ENCODE results near the gene CTNNA3.

The CTNNA3 gene

DNA sequence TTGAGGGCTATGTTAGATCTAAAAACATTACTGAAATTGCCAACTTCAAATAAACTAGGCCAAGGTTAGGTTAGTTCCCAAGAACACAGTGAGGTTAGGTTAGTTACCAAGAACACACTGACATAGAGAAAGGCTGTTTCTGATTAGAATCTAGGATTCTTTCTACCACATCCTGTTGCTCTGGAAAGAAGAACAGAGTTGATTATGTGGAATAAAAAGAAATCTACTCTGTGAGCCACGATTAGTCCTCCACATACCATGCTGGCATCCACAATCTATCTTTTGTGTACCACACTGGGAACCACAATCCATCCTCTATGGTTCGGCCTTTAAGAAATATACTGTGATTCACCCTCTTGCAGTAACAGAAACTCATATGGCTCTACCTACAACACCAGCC is 678.8 kb downstream of the CTNNA3 start:
- DNase-seq (ENCODE audit: low read depth in 2 of 2), result no peak

DNA sequence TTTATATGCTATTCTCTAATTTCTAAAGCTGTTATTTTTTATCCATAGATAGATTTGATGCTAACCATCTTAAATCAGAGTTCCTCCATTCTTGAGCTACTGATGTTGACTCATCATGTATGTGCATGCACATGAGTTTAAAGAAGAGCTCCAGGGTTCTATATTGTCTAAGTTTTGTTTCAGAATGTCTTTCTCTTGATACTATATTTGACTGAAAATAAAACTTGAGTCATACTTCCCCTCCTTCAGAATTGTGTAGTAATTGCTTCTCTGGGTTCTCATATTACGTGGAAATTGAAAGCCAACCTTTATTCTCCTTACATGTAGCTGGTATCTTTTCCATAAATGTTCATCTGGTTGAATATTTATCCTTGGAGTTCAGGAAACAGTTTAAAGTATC is 680.8 kb downstream of the CTNNA3 start:
- DNase-seq (ENCODE audit: low read depth in 2 of 2), result no peak

DNA sequence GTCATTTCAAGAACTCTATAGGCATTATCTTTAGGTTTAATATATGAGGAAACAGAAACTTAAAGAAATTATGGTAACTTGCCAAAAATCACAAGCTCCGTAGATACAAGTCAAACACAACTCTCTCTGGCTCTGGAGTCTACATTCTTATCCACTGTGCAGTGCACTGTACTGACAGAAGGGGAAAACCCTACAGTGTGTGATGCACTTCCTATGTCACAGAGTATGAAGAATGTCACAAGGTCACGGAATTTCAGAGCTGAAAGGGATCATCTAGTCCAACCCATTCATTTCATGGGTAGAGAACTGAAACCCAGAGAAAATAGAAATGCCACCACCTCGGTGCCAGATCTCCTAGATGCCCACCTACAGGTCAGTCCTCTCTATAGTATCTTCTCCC is 684.0 kb downstream of the CTNNA3 start:
- no peak for DNase-seq (ENCODE audit: low read depth in 2 of 2)

DNA sequence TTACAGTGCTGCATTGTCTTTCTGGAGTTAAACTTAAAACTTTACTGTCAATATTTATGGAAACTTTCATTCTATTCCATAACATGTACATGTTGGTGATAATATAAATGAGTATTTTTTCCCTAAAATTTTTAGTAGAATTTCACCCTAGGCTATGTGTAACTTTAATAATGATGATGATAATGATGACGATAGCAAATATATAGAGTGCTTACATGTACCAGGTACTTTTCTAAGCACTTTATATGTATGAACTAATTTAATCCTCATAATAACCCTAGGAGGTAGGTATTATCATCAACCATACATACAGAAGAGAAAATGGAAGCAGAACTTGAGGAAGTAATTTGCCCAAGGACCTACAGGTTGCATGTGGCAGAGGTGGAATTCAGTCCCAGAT is 684.5 kb downstream of the CTNNA3 start:
- no peak for DNase-seq (ENCODE audit: low read depth in 2 of 2)

DNA sequence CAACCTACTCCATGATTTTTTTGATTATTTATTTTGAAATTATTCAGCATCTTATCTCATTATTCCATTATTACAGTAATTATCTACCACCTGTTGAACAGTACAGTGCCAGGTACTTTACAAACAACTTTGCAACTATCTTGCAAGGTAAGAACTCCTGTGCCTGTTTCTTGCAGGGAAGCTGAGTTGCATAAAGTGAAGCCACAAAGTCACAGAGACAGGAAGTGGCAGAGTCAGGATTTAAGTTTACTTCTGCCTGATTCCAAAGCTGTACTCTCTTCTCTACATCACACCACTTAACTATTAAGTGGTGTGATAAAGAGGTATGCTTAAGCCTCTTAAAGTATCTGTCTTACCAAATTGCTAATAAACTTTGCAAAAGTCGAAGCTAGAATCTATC is 690.0 kb downstream of the CTNNA3 start:
- DNase-seq (ENCODE audit: low read depth in 2 of 2), result no peak

DNA sequence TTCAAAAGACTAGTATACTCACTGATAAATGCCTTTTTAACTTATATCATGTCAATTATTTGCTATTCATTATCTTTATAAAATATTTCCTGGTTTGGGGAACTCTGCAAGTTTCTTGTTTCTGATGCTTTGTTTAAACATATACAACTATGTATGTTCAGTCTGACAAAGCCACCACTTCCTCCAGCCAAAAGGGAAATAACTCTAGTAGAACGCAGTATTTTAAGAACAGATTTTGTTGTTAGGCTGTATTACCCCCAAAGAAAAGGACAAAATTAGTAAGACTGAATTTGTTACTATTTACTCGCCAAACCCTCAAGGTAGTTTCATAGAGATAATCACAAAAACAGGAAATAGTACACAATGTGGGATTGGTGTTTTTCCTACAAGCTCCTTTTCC is 691.3 kb downstream of the CTNNA3 start:
- DNase-seq (ENCODE audit: low read depth in 2 of 2), result no peak

DNA sequence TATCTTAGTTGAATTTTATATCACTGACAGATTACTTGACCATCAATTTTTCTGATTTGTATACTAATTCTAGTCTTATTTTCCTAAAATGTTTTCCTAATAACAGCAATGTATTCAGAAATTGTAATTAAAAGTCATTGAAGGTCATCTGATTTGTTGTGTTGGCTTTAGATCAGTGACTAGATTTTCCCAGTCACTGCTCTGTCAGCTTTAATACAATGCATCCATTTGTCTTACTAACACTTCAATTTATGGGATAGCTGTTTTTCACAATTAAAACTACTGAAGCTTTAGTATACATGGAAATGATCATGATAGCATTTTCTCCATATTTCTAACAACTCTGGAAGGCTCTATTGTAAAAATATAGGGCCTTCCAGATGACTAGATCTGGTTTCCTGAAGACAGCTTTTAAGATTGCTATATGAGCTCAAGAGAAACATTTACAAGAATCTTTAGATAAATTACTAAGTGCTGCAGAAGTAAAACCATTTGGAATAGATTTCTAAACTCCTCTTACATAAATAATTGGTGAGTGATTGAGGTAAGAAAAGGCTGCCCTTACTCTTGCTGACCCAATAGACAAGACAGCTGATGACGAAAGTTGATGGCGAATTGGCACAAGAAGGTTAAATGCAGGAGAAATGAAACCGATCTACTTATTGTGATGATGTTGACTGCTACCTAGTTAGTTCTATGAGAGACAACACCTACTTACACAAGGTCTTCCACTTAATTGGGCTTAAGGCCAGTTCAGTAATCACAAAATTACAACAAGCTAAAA is 696.0 kb downstream of the CTNNA3 start:
- no peak for DNase-seq (ENCODE audit: low read depth in 2 of 2)

DNA sequence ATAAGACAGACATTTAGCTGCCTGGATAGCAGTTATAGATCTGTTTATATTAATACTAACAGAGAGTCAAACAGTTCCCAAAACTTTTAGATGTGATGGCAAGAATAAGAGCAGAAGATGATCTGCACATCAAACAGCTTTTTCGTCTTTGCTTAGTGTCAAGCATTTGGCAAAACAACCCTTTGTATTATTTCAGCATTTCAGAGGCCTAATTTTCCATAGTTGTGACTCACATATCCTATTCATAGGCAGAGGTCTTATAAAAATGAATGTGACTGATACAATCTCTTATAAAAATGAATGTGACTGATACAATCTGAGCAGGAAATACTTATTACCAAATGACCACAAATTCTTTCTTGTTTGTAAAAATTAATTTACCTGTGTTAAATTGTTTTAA is 699.0 kb downstream of the CTNNA3 start:
- no peak for DNase-seq (ENCODE audit: low read depth in 2 of 2)

DNA sequence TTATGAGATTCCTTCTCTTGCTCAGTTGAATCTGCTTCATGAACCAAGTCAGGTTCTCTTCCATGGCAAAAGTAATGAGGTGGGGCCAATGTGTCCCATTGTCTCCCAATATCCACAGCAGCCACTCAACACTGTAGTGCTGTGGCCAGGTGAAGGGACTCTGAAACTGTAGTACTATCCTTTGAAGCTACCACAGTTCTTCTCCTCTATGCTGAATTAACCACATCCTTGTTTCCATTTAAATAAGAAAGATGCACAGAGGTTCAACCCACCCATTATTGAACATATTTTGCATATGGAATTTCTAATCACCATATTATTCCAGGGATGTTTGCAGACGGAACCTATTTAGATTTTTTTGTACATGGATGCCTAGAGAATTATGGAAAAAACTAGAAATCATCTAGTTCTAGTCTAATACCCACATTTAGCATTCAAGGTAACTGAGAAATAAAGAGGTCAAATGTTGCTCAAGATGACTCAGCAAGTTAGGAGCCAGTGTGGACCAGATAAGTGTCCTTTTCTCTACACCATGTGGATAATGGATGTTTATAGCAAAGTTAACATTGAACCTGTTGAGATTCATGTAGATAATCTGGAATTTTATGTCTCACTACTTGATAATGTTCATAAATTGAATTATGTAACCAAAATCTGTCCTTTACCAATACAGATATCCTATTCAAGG is 705.7 kb downstream of the CTNNA3 start:
- no peak for DNase-seq (ENCODE audit: low read depth in 2 of 2)

DNA sequence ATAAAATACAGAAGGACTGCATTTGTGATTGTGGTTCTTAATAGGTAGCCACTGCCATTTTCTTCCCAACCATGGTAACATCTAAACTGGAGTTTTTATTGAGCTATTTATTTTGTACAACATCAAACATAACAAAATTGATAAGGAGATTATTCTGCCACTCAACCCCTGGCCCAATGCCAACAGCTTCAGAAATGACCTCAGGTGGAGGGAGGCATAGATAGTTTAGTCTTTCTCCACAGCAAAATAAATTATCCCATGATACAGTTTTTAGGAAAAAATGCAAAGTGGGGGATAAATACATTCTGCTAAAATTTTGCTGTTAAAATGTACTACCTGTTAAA is 712.5 kb downstream of the CTNNA3 start:
- no peak for DNase-seq (ENCODE audit: low read depth in 2 of 2)

DNA sequence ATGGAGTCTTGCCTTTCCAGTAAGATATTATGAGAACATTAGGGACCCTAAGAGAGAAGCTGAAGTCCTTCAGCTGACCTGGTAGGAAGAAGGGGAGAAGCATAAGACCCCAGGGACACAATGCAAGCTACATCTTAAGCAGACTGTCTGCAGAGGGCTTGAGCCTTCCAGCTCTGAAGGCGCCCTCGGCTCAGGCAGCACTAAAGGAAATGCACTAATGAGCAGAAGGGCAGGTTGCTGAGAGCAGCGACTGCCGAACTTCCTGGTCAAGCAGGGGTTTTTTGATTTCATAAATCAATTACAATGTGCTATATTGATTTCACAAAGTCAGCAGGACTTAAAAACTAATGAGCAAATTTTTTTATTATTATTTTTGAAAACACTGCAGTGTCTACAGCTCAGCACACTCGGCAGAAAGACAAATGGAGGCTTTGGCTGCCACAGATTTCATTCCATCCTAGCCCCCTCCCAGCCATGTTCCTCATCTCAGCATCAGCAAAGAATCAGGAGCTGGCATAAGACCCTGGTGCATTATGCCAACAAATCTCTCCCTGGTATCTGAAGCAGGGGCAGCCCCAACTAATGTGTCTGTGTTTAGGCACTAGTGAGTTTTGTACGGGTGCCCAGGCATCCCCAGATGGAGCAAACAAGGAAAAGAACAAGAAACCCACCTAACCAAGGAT is 713.1 kb downstream of the CTNNA3 start:
- DNase-seq (ENCODE audit: low read depth in 2 of 2), result no peak

DNA sequence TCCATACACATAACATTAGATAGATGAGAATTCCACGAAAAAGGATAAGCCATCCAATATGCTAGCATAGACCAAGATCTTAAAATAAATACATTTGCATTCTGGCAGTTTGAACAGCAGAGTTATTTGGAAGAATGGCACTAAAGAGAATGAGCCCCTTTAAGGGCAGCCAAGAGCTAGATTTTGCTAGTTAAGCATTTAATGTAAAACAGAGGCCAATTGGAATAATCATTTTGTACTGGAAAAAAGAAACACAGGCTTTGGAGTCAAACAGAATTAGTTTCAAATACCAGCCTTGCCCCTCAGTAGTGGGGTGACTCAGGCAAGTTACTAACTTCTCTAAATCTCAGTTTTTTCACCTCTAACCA is 714.0 kb downstream of the CTNNA3 start:
- no peak for DNase-seq (ENCODE audit: low read depth in 2 of 2)

DNA sequence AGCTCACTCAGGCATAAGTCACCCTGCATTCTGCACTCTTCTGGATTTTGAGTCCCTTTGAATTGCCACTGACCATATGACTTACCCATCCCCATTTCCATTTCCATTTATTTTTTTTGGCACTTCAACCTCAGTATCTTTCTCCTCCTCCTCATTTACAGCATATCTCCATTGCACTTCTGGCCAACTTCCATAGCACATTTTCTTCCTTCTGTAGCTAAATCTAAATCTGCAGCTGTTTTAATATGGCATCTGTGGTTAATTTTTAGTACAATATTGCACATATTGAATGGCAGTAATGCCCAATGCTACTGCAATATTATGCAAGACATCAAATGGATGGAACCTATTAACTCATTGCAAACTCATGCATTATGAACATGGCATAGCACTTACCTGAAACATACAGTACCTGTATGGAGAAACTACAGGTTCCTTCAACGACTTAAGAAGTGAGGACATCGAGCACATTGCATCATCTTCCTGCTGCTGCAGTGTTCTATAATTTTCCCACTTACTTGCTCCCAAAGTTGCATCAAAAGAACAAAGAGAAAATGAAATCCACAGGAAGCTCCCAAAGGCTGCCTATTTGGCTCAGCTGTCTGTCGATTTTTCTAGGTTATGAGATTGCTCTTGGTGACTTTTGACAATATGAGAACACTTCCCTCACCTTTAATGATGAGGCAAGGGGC is 714.5 kb downstream of the CTNNA3 start:
- no peak for DNase-seq (ENCODE audit: low read depth in 2 of 2)

DNA sequence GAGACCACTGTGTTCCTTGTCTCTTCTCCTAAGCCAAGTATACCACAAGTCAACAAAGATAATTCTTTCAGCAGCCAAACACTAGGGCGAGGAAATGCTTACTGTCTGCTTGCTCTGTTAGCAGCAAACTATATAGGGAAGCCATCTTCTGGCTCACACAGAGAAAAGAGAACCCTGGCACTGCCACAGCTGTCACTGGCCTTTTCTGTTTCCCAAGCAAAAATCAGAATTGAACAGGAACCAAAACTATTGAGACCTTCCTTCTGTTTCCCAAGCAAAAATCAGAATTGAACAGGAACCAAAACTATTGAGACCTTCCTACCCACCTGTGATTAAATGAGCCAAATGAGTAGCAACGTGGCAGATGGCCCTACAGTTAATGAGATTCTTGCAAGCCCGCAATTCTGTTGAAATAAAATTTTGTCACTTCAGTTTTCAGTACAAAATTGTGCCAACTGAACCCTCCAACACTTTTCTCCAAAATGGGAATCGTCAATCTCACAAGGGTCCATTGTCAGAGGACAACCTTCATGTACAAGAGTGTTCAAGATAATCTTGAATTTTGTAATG is 715.7 kb downstream of the CTNNA3 start:
- no peak for DNase-seq (ENCODE audit: low read depth in 2 of 2)

DNA sequence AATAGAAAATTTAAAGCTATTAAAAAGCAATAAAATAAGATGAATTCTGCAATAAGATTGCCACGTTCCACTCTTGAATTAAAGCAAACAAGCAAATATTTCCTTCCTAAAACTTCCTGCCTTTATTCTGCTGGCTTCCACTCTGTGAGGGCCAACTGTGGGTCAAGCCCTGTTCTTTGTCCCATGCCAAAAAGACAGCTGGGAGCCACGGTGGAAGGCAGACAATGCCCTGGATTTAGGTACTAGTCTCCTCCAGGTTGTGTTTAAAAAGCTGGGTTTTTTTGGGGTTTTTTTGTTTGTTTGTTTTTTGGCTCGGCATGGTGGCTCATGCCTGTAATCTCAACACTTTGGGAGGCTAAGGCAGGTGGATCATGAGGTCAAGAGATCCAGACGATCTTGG is 731.0 kb downstream of the CTNNA3 start:
- no peak for DNase-seq (ENCODE audit: low read depth in 2 of 2)

DNA sequence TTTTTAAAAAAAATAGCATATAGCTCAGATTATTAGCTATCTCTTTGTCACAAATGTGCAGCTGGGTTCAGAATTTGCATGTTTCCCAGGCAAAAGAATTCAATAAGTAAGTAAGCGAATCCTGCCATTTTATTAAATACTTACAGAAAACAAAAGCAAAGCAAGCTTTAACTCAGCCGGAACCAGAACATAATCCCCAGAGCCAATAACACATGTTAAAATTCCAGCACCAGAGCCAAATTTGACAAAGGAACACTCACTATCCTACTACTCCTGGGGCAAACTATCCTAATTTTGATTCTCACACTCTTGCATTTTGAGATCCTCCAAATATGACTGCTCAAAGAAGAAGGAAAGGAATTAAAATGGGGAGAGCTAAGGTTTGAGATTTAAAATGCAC is 737.5 kb downstream of the CTNNA3 start:
- no peak for DNase-seq (ENCODE audit: low read depth in 2 of 2)

DNA sequence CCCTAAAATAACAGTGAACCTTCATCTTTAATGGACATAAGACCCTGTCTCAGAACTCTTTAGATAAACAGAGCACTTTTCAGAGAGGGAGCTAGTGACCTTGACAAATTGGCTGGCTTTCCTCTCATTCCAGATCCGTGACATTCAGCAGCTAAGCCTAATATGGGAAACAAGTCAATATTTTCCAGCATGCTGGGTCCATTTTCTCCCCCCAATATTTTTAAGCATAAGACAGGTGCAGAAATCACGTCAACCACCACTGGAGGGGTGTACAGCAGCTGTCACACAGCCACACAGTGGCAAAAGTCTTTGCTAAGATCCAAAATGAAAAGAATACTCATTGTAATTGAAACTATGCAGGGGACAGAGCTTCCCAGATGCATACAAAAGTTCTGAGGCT is 744.1 kb downstream of the CTNNA3 start:
- DNase-seq (ENCODE audit: low read depth in 2 of 2), result no peak

DNA sequence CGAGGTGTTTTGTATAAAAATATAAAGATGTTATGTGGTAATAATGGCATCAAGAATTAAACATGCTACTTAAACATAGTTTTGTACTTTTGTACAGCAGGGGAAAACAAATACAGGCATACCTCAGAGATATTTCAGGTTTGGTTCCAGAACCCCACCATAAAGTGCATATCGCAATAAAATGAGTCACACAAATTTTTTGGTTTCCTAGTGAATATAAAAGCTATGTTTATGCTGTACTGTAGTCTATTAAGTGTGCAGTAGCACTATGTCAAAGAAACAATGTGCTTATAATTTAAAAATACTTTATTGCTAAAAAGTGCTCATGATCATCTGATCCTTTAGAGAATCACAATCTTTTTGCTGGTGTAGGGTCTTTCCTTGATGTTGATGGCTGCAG is 752.4 kb downstream of the CTNNA3 start:
- no peak for DNase-seq (ENCODE audit: low read depth in 2 of 2)

DNA sequence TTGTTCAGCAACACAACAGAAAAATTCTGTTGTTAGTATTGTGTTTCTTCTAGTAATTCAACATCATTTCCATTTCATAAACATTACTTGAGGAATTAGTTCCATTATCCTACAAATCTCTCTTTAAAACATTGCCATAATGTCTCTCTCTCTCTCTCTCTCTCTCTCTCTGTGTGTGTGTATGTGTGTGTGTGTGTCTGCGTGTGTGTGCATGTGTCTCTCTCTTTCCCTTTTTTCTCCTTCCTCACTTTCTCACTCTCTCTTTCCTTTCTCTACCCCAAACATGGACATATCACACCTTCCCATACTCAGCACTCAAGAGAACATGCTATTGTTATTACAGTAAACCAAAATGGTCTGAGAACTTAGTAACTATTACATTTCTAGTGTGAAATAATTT is 753.6 kb downstream of the CTNNA3 start:
- no peak for DNase-seq (ENCODE audit: low read depth in 2 of 2)

DNA sequence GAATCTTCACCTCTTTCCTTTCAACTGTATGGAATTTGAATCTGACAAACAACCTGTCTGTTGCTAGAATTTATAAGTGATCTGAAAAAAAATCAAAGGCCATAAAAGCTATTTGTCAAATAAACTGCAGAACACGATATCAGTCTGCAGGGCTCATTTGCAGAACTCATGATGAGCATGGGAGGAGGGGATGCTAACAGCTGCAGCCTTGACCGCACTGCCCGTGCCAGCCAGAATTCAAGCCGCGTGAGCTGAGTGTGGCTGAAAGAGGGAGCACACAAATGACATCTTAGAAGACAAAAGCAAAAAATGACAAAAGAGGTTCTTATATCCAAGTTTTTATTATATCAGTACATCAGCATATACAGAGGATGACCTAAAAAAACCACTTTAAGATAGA is 754.5 kb downstream of the CTNNA3 start:
- DNase-seq (ENCODE audit: low read depth in 2 of 2), result no peak

DNA sequence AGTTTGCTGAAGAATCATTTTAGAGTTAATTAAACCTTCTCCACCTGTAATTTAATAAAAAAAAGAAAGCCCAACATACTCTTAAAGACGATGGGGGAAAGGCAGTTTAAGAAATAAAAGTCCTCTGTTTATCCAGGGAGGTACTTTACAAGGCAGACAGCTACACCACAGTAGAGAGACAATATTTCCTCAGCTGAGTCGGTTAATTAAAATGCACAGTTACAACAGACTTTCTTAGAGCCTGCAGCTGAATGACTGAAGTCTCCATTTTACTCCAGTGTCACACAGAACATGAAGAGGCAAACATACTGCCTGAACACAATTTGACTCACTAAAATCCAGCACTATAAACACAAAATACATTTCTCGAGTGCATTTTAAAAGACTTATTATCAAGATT is 755.0 kb downstream of the CTNNA3 start:
- DNase-seq (ENCODE audit: low read depth in 2 of 2), result no peak

DNA sequence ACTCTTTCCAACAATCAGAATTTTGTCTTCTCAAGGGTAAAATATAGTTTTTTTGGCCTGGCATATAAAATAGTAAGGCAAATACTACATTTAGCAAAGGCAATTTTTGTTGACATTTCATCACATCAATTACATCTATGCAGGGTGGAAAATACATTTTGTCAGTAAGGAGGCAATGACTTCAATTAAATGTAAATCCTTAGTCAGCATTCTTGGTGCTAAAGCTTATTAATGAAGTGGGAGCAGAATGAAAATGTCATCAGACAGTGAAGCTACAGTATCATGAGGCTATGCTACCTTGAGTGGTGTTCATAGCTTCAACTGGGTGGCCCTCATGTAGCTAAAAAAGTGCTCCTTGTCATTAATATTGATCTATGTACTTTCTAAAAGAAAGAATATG is 761.3 kb downstream of the CTNNA3 start:
- no peak for DNase-seq (ENCODE audit: low read depth in 2 of 2)
